Right lobe of liver (tissue), 4 donors: ENCODE results near the gene FAM72A.
"Not testable (repeated sequence)": the region's sequence is repeated elsewhere in the genome, so short reads cannot be mapped to it uniquely, and the experiment has no call there.

Source experiments
- CTCF ChIP-seq, 4 donors: fragments of 200-600 bp in 3 of 4; fragments of 450-650 bp in 1 of 4; IDR thresholded peaks; one replicate each; pipeline versions ENCODE4 v1.5.1 to v1.8.0; 2016 to 2022; ENCODE audit warnings: antibody characterized with exemption in 4 of 4, mild to moderate bottlenecking in 2 of 4
- POLR2A ChIP-seq: fragments of 450-650 bp; IDR thresholded peaks from one replicate; pipeline ENCODE4 v1.6.1; 2017; ENCODE audit warnings: antibody characterized with exemption, mild to moderate bottlenecking
- donor health status: DM: no; HTN: no; CAD: no.
- donor health status: DM: no; HTN: no; CAD: no.
- donor health status: DM: no; HTN: yes; CAD: no.

GRCh38 chr1:206235190-206235589 lies 32.6 kb upstream of the FAM72A start:
- TF ChIP-seq CTCF (IDR thresholded peaks at IDR 0.05); POLR2A: not testable (repeated sequence)
